Neural progenitor cell (in vitro differentiated cells): ENCODE measurements around the gene PRUNE2. TPM values are rescaled to one million over a fixed set of nuclear protein-coding genes. Genes with fewer than 3 reads are reported as not detected.

Source experiments
- DNase-seq: peaks from one replicate; pipeline ENCODE4 v3.0.0-alpha.2; 2016; ENCODE audit warnings: low spot score
- H2AFZ ChIP-seq: fragments of 200-600 bp; sonication (generic); replicated peaks from 2 replicates; pipeline ENCODE4 v1.6.1; 2016; ENCODE audit warnings: antibody characterized with exemption
- H3F3A ChIP-seq: fragments of 200-600 bp; sonication (generic); 2 replicates; pipeline ENCODE4 v1.6.1; 2016; ENCODE audit warnings: antibody characterized with exemption, low read depth
- H3K27ac ChIP-seq: fragments of 200-600 bp; sonication (generic); 2 replicates; pipeline ENCODE4 v1.5.1; 2016; ENCODE audit warnings: mild to moderate bottlenecking
- H3K27me3 ChIP-seq: fragments of 200-600 bp; sonication (generic); 2 replicates; pipeline ENCODE4 v1.6.1; 2016; ENCODE audit warnings: mild to moderate bottlenecking, moderate library complexity
- H3K36me3 ChIP-seq: fragments of 200-600 bp; sonication (generic); 2 replicates; pipeline ENCODE4 v1.5.1; 2016
- H3K4me1 ChIP-seq: fragments of 200-600 bp; sonication (generic); 2 replicates; pipeline ENCODE4 v1.6.1; 2016; ENCODE audit warnings: mixed run types
- H3K4me2 ChIP-seq: fragments of 200-600 bp; sonication (generic); 2 replicates; pipeline ENCODE4 v1.6.1; 2016
- H3K4me3 ChIP-seq: fragments of 200-600 bp; sonication (generic); 2 replicates; pipeline ENCODE4 v1.5.1; 2016
- H3K79me2 ChIP-seq: fragments of 200-600 bp; sonication (generic); 2 replicates; pipeline ENCODE4 v1.6.1; 2016; ENCODE audit warnings: low read depth
- H3K9ac ChIP-seq: fragments of 200-600 bp; sonication (generic); 2 replicates; pipeline ENCODE4 v1.6.1; 2016
- H3K9me3 ChIP-seq: fragments of 200-600 bp; sonication (generic); 2 replicates; pipeline ENCODE4 v1.5.1; 2016; ENCODE audit warnings: low read depth
- H4K20me1 ChIP-seq: fragments of 200-600 bp; sonication (generic); 2 replicates; pipeline ENCODE4 v1.6.1; 2016; ENCODE audit warnings: low read depth
- H3K27ac Mint-ChIP-seq: 3 replicates; pipeline ENCODE4 v1.8.0; 2021; ENCODE audit warnings: mixed read lengths
- H3K27me3 Mint-ChIP-seq: 2 replicates; pipeline ENCODE4 v1.8.0; 2022; ENCODE audit warnings: low read depth, mild to moderate bottlenecking, inconsistent platforms, moderate library complexity, mixed read lengths; ENCODE audit not compliant: insufficient read depth
- H3K36me3 Mint-ChIP-seq: 3 replicates; pipeline ENCODE4 v1.8.0; 2021; ENCODE audit warnings: mixed read lengths
- H3K4me1 Mint-ChIP-seq: 3 replicates; pipeline ENCODE4 v1.8.0; 2021; ENCODE audit warnings: mixed read lengths
- H3K4me3 Mint-ChIP-seq: 3 replicates; pipeline ENCODE4 v1.8.0; 2021; ENCODE audit warnings: mild to moderate bottlenecking, moderate library complexity, mixed read lengths
- H3K9me3 Mint-ChIP-seq: 3 replicates; pipeline ENCODE4 v1.8.0; 2020; ENCODE audit warnings: mixed read lengths
- CTCF ChIP-seq: fragments of 200-600 bp; sonication (generic); IDR thresholded peaks from 2 replicates; pipeline ENCODE4 v1.5.1; 2017; ENCODE audit warnings: antibody characterized with exemption, mild to moderate bottlenecking
- EZH2 ChIP-seq: fragments of 200-600 bp; sonication (generic); IDR thresholded peaks from 2 replicates; pipeline ENCODE4 v1.6.1; 2017; ENCODE audit warnings: antibody characterized with exemption, mild to moderate bottlenecking, moderate library complexity
- EZH2phosphoT487 ChIP-seq: fragments of 200-600 bp; sonication (generic); IDR thresholded peaks from 2 replicates; pipeline ENCODE4 v1.6.1; 2017; ENCODE audit warnings: antibody characterized with exemption
- total RNA-seq: library from RNA; depleted of rRNA; stranded (reverse); fragments of >200 nt; gene quantifications from 2 replicates; pipeline ENCODE4 v1.2.3, GENCODE V29; 2015; ENCODE audit warnings: low replicate concordance

PRUNE2 gene
- total RNA-seq, 1 donor from 2014 or later: 28.2 TPM

- Histone ChIP-seq H3K9me3 (no peaks in the 10 kb centered on the region), H3K36me3 (no peaks in the 10 kb centered on the region), H3K27ac (peak overlapping the region; percentile 95), H3K9ac (no peak overlapping the region), H3K4me3 (no peak overlapping the region), H3K4me1 (peaks cover 25% of the 10 kb centered on the region), H3K79me2 (no peaks in the 10 kb centered on the region), H4K20me1 (no peaks in the 10 kb centered on the region), H3F3A (peaks cover 26% of the 10 kb centered on the region), H3K4me2 (peak overlapping the region; percentile 37), H2AFZ (no peak overlapping the region), H3K27me3 (no peaks in the 10 kb centered on the region)
- Mint-ChIP-seq H3K27ac (peak overlapping the region; percentile 88), H3K36me3 (peaks cover 4% of the 10 kb centered on the region), H3K9me3 (peaks cover 7% of the 10 kb centered on the region), H3K4me3 (peak overlapping the region; percentile 15), H3K4me1 (peaks cover 50% of the 10 kb centered on the region), H3K27me3 (peaks cover 8% of the 10 kb centered on the region)
- no peak for TF ChIP-seq CTCF
- peak; percentile 78 for DNase-seq
Observed at GRCh38 chr9:76701441-76702039, 204.4 kb downstream of the PRUNE2 start.

GRCh38 chr9:76700916-76701315 is 205.0 kb downstream of the PRUNE2 start:
- TF ChIP-seq CTCF (no peak), EZH2 (no peak), EZH2phosphoT487 (no peak)

GRCh38 chr9:76699971-76700370 is 205.9 kb downstream of the PRUNE2 start:
- peak overlapping the region; percentile 37 for H3K4me2 ChIP-seq
- no peaks in the 10 kb centered on the region for H3K36me3 ChIP-seq
- H4K20me1 ChIP-seq: no peaks in the 10 kb centered on the region
- H3K9ac ChIP-seq: no peak overlapping the region
- peak overlapping the region; percentile 95 for H3K27ac ChIP-seq
- Mint-ChIP-seq H3K27me3 (peaks cover 8% of the 10 kb centered on the region), H3K27ac (peak overlapping the region; percentile 94), H3K4me3 (no peak overlapping the region), H3K9me3 (peaks cover 7% of the 10 kb centered on the region), H3K4me1 (peaks cover 48% of the 10 kb centered on the region), H3K36me3 (peaks cover 4% of the 10 kb centered on the region)
- TF ChIP-seq EZH2 (no peak), EZH2phosphoT487 (no peak), CTCF (no peak)
- H3K9me3 ChIP-seq: no peaks in the 10 kb centered on the region
- H3F3A ChIP-seq: peaks cover 26% of the 10 kb centered on the region
- no peaks in the 10 kb centered on the region for H3K27me3 ChIP-seq
- no peak overlapping the region for H3K4me3 ChIP-seq
- peaks cover 25% of the 10 kb centered on the region for H3K4me1 ChIP-seq
- H3K79me2 ChIP-seq: no peaks in the 10 kb centered on the region
- H2AFZ ChIP-seq: peak overlapping the region; percentile 1
- DNase-seq: no peak

More at GRCh38 chr9:76700916-76701315, 205.0 kb downstream of the PRUNE2 start:
- Histone ChIP-seq H3K27me3 (no peaks in the 10 kb centered on the region), H3F3A (peaks cover 26% of the 10 kb centered on the region), H4K20me1 (no peaks in the 10 kb centered on the region), H3K4me2 (peak overlapping the region; percentile 37), H3K4me1 (peaks cover 25% of the 10 kb centered on the region), H3K9ac (no peak overlapping the region), H3K36me3 (no peaks in the 10 kb centered on the region), H3K79me2 (no peaks in the 10 kb centered on the region), H3K9me3 (no peaks in the 10 kb centered on the region), H2AFZ (no peak overlapping the region), H3K4me3 (no peak overlapping the region), H3K27ac (peak overlapping the region; percentile 95)
- peak overlapping the region; percentile 88 for H3K27ac Mint-ChIP-seq
- peaks cover 4% of the 10 kb centered on the region for H3K36me3 Mint-ChIP-seq
- H3K4me1 Mint-ChIP-seq: peaks cover 50% of the 10 kb centered on the region
- peaks cover 7% of the 10 kb centered on the region for H3K9me3 Mint-ChIP-seq
- peak; percentile 25 for DNase-seq
- H3K27me3 Mint-ChIP-seq: peaks cover 8% of the 10 kb centered on the region
- H3K4me3 Mint-ChIP-seq: no peak overlapping the region
